Smooth muscle cell (in vitro differentiated cells): ENCODE measurements around the gene ZNF844. TPM values are rescaled to one million over a fixed set of nuclear protein-coding genes. Genes with fewer than 3 reads are reported as not detected.
A peak's percentile ranks its signal among the peaks of the same experiment; 100 is the strongest.
"Not testable (repeated sequence)": the region's sequence is repeated elsewhere in the genome, so short reads cannot be mapped to it uniquely, and the experiment has no call there.

Experiments used
- DNase-seq: peaks from one replicate; lab custom pipeline; 2025; ENCODE audit not compliant: unreplicated experiment; lab: John Stamatoyannopoulos, UW
- H2AFZ ChIP-seq: fragments of 200-600 bp; sonication (generic); 2 replicates; pipeline ENCODE4 v1.6.0; 2016; ENCODE audit warnings: antibody characterized with exemption, low read depth, mild to moderate bottlenecking
- H3F3A ChIP-seq: fragments of 200-600 bp; sonication (generic); 2 replicates; pipeline ENCODE4 v1.6.0; 2017; ENCODE audit warnings: antibody characterized with exemption, low read depth
- H3K27ac ChIP-seq: fragments of 200-600 bp; sonication (generic); 2 replicates; pipeline ENCODE4 v1.5.1; 2016; ENCODE audit warnings: low read depth, mild to moderate bottlenecking
- H3K27me3 ChIP-seq: fragments of 200-600 bp; sonication (generic); 2 replicates; pipeline ENCODE4 v1.6.1; 2016; ENCODE audit warnings: low read depth, mild to moderate bottlenecking
- H3K36me3 ChIP-seq: fragments of 200-600 bp; sonication (generic); 2 replicates; pipeline ENCODE4 v1.5.1; 2016; ENCODE audit warnings: low read depth
- H3K4me1 ChIP-seq: fragments of 200-600 bp; sonication (generic); 2 replicates; pipeline ENCODE4 v1.5.1; 2016; ENCODE audit warnings: low read depth
- H3K4me2 ChIP-seq: fragments of 200-600 bp; sonication (generic); 2 replicates; pipeline ENCODE4 v1.6.0; 2016; ENCODE audit warnings: mild to moderate bottlenecking
- H3K4me3 ChIP-seq: fragments of 200-600 bp; sonication (generic); 2 replicates; pipeline ENCODE4 v1.5.1; 2016; ENCODE audit warnings: mild to moderate bottlenecking
- H3K79me2 ChIP-seq: fragments of 200-600 bp; sonication (generic); 2 replicates; pipeline ENCODE4 v1.6.0; 2016; ENCODE audit warnings: low read depth, mild to moderate bottlenecking
- H3K9ac ChIP-seq: fragments of 200-600 bp; sonication (generic); 2 replicates; pipeline ENCODE4 v1.6.0; 2016; ENCODE audit warnings: low read depth
- H3K9me3 ChIP-seq: fragments of 200-600 bp; sonication (generic); replicated peaks from 2 replicates; pipeline ENCODE4 v1.5.1; 2016; ENCODE audit warnings: low read depth
- H4K20me1 ChIP-seq: fragments of 200-600 bp; sonication (generic); 2 replicates; pipeline ENCODE4 v1.6.0; 2016; ENCODE audit warnings: low read depth
- WGBS: methylation state at CpG from one replicate; pipeline ENCODE4 v1.1.7; 2016; ENCODE audit warnings: low lambda C conversion rate; 5-methylcytosine and 5-hydroxymethylcytosine counted together
- polyA plus RNA-seq: library from polyadenylated mRNA; unstranded; fragments of >200 nt; fragmentation: Nextera tagmentation; extraction: Ambion mirVana; gene quantifications from 2 replicates; pipeline ENCODE4 v1.2.1, GENCODE V29; 2016
- total RNA-seq: library from RNA; depleted of rRNA; stranded (reverse); fragments of >200 nt; gene quantifications from 2 replicates; pipeline ENCODE4 v1.2.3, GENCODE V29; 2014
- TF ChIP-seq, protein P1 (sequence below): fragments of 200-600 bp; sonication (generic); IDR thresholded peaks from 2 replicates; pipeline ENCODE4 v1.5.1; 2017; ENCODE audit warnings: borderline replicate concordance, mild to moderate bottlenecking, antibody characterized with exemption; ENCODE audit not compliant: insufficient read depth, poor library complexity, severe bottlenecking

Gene ZNF844
- total and polyA plus RNA-seq, 2 experiments from 2014 or later, result 1.9 to 4.4 TPM

DNA sequence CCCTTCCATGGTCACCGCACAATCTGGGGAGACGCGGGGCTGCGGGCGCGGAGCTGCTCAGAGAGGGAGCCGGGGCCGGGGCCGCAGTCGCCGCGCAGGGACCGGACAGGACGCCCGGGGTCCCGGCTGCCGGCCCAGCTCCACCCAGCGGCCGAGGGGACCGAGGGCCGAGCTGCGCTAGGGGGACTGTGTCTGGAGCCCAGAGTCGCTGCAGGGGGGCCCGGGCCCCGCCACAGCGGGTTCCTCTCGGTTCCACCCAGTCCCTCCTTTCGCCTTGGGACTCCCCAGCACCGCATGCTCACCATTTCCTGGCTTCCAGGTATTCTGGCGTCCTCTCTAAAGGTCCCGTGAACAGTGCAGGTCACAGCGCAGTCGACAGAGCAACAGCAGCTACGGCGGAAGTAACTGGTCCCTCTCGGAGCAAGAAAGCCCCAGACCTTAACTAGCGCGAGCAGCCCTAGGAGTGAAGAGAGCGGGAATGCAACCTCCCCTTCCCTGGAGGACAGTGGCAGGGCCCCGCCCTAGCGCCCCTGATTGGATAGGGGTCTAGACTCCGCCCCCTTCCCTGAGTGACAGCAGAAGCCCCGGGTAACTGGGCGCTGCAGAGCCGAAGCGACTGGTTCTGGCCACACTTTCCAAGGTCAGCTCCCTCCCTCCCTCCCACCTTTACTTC is 11.9 kb upstream of the ZNF844 start, which contains the start of gene ZNF878:
Gene ZNF878, minus strand, starts transcription at position 465 of the 673 bp plus-strand sequence. Its CDS starts 160 bp downstream, at position 305.
- H3K9ac ChIP-seq, result peak within 1 kb of the TSS; percentile 25
- H3F3A ChIP-seq, result no peaks in the 10 kb centered on the region
- H3K36me3 ChIP-seq, result no peaks in the 10 kb centered on the region
- no peaks in the 10 kb centered on the region for H3K9me3 ChIP-seq
- no peaks in the 10 kb centered on the region for H3K79me2 ChIP-seq
- peak within 1 kb of the TSS; percentile 64 for H3K4me3 ChIP-seq
- no peaks in the 10 kb centered on the region for H3K27me3 ChIP-seq
- WGBS, result under 1% methylated on average over 33 of the region's 46 CpGs
- TF ChIP-seq, protein P1, sequence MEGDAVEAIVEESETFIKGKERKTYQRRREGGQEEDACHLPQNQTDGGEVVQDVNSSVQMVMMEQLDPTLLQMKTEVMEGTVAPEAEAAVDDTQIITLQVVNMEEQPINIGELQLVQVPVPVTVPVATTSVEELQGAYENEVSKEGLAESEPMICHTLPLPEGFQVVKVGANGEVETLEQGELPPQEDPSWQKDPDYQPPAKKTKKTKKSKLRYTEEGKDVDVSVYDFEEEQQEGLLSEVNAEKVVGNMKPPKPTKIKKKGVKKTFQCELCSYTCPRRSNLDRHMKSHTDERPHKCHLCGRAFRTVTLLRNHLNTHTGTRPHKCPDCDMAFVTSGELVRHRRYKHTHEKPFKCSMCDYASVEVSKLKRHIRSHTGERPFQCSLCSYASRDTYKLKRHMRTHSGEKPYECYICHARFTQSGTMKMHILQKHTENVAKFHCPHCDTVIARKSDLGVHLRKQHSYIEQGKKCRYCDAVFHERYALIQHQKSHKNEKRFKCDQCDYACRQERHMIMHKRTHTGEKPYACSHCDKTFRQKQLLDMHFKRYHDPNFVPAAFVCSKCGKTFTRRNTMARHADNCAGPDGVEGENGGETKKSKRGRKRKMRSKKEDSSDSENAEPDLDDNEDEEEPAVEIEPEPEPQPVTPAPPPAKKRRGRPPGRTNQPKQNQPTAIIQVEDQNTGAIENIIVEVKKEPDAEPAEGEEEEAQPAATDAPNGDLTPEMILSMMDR, result no peak
- no peak within 1 kb of the TSS for H3K27ac ChIP-seq
- peak within 1 kb of the TSS; percentile 90 for H3K4me2 ChIP-seq
- peak; percentile 61 for DNase-seq
- peak within 1 kb of the TSS; percentile 87 for H2AFZ ChIP-seq
- H3K4me1 ChIP-seq, result peaks cover 3% of the 10 kb centered on the region
- H4K20me1 ChIP-seq, result no peaks in the 10 kb centered on the region

GRCh38 chr19:12055784-12056183 is 8.7 kb upstream of the ZNF844 start:
- DNase-seq, result no peak
- no peaks in the 10 kb centered on the region for H3K27me3 ChIP-seq
- TF ChIP-seq, protein P1, result no peak
- H3K36me3 ChIP-seq, result no peaks in the 10 kb centered on the region
- no peak overlapping the region for H2AFZ ChIP-seq
- H3K27ac ChIP-seq, result peak overlapping the region; percentile 48
- H3K9me3 ChIP-seq, result no peaks in the 10 kb centered on the region
- no peak overlapping the region for H3K4me3 ChIP-seq
- peaks cover 3% of the 10 kb centered on the region for H3K4me1 ChIP-seq
- WGBS, result 75% methylated on average over 5 of the region's 5 CpGs
- H3K79me2 ChIP-seq, result no peaks in the 10 kb centered on the region
- no peaks in the 10 kb centered on the region for H3F3A ChIP-seq
- H3K9ac ChIP-seq, result no peak overlapping the region
- H3K4me2 ChIP-seq, result no peak overlapping the region
- H4K20me1 ChIP-seq, result no peaks in the 10 kb centered on the region

GRCh38 chr19:12075538-12076139 is 11.1 kb downstream of the ZNF844 start:
- H3K27ac ChIP-seq, result no peak overlapping the region
- H3K4me3 ChIP-seq, result peak overlapping the region; percentile 12
- H3F3A ChIP-seq, result peaks cover 7% of the 10 kb centered on the region
- no peaks in the 10 kb centered on the region for H3K4me1 ChIP-seq
- no peak overlapping the region for H3K4me2 ChIP-seq
- peaks cover 85% of the 10 kb centered on the region for H3K9me3 ChIP-seq
- DNase-seq, result no peak
- peaks cover 79% of the 10 kb centered on the region for H3K36me3 ChIP-seq
- no peaks in the 10 kb centered on the region for H3K27me3 ChIP-seq
- WGBS, result over 99% methylated on average over 3 of the region's 3 CpGs
- H3K79me2 ChIP-seq, result peaks cover 5% of the 10 kb centered on the region
- H3K9ac ChIP-seq, result no peak overlapping the region
- TF ChIP-seq, protein P1, result no peak
- H2AFZ ChIP-seq, result no peak overlapping the region
- no peaks in the 10 kb centered on the region for H4K20me1 ChIP-seq

GRCh38 chr19:12076331-12076730 is 11.8 kb downstream of the ZNF844 start:
- DNase-seq, H2AFZ ChIP-seq, H3K9ac ChIP-seq, H3K79me2 ChIP-seq, H3K27ac ChIP-seq, H3K4me2 ChIP-seq, H4K20me1 ChIP-seq, H3K27me3 ChIP-seq, H3K4me1 ChIP-seq, H3F3A ChIP-seq: not testable (repeated sequence)
- Histone ChIP-seq H3K9me3 (peaks cover 91% of the 10 kb centered on the region), H3K4me3 (peak overlapping the region; percentile 12), H3K36me3 (peaks cover 73% of the 10 kb centered on the region)
- 98% methylated on average over 3 of the region's 3 CpGs for WGBS
